Retina (tissue), 1 donor: Measurements from ENCODE around the gene LRRTM4.
"Not testable (repeated sequence)": the region's sequence is repeated elsewhere in the genome, so short reads cannot be mapped to it uniquely, and the experiment has no call there.

Experiments
- DNase-seq: peaks from one replicate; pipeline ENCODE4 v3.0.0-alpha.2; 2016

The LRRTM4 gene

DNA sequence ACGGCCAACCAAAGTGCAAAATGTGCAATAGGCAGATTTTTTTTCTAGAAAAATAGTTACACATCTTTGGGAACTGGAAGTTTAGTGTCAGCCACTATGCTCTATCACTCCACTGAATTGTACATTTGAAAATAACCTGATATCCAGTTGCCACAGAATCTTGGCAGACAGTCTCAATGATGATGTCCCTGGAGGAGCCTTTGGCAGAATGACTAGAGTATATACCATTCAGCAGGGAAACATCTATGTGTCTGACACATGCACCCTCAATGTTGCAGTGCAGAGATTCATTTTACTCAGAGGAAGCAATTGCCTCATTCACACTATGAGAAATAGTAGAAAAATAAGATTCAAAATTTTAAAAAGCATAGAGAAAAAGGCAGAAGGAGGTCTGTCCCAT lies 475.8 kb downstream of the LRRTM4 start:
- DNase-seq, result no peak

DNA sequence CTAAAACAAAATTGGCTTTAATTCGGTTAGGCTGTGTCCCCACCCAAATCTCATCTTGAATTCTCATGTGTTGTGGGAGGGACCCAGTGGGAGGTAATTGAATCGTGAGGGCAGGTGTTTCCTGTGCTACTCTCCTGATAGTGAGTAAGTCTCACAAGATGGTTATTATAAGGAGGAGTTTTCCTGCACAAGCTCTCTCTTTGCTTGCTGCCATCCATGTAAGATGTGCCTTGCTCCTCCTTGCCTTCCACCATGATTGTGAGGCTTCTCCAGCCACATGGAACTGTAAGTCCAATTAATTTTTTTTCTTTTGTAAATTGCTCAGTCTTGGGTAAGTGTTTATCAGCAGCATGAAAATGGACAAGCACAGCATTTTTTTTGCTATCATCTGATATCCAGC lies 476.7 kb downstream of the LRRTM4 start:
- not testable (repeated sequence) for DNase-seq

DNA sequence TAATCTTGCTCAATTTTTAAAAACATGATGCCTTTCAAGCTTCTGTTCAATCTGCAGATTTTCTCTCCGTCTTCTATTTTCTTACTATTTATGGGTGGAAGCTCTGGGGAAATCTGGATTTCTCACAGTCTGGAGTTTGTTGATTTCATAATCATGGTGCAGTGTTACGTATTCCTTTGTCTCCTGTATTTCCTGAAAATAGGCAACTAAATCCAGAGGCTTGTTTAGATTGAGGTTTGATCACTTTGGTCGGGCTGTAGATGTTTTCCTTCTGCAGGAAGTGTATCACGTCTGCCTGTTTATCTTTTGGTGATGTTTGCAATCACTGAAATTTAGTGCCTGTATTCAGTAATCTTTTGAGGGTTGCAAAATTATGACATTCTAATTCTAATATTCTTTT lies 487.7 kb downstream of the LRRTM4 start:
- no peak for DNase-seq

DNA sequence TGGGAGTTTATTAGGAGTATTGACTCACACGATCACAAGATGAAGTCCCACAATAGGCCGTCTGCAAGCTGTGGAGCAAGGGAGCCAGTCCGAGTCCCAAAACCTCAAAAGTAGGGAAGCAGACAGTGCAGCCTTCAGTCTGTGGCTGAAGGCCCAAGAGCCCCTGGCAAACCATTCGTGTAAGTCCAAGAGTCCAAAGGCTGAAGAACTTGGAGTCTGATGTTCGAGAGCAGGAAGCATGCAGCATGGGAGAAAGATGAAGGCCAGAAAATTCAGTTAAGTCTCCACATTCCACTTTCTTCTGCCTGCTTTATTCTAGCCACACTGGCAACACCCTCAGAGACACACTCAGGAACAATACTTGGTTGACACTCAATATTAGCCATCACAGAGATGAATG lies 492.9 kb downstream of the LRRTM4 start:
- DNase-seq, result not testable (repeated sequence)

DNA sequence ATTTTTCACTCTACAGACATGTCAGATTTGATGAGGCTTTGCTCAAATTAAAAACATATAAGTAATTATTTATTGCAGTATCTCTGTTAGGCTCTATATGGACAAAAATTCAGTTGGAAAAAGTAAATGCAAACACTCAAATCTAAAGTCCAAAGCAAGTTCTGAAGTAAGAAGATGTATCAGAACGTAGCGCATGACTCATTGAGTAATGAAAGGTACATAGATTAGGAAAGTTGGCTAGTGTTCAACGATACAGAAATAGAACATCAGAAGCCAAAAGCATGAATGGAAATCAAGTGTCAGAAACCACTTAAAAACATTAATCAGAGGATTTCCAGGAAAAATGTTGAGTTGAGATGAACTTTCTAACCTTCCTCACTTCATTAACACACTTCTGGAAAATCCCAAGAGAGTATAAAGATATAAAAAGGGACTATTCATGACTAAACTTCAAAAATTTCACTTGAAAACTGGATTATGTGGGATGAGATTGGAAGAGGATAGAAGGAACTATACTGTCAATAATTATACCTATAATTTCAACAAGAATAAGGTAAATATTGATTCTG lies 494.1 kb downstream of the LRRTM4 start:
- no peak for DNase-seq

DNA sequence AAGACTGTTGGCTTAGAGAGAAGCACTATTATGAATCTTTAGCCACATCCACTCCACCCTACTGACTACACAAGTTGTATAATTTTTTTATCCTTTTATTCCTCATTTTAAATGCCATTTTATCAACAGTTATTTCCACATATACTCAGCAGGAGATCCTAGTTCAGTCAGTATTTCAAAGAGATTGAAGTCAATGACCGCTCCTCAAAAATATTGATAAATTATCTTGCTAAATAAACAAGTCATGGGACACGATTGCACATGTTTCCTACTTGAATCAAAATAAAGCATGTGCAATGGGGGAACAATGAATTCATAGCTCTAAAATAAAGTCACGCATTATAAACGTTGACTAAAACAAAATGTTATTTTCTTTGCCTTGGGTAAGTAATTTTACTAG lies 496.5 kb downstream of the LRRTM4 start:
- no peak for DNase-seq

DNA sequence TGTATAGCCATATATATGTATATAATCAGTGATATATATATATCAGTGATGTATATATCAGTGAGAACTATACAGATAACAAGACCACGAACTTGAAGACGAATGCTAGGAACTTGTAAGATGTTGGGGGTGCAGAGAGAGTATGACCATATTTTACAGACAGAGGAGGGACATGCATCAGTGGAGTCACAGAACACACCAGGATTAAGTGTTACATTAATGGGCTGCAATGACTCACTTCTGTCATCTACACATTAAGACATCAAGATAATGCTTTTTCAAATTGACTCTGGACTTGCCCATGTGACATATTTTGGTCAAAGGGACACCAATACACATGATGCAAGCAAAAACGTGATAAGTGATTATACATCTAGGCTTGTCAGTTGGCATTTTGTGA lies 501.0 kb downstream of the LRRTM4 start:
- DNase-seq, result no peak

DNA sequence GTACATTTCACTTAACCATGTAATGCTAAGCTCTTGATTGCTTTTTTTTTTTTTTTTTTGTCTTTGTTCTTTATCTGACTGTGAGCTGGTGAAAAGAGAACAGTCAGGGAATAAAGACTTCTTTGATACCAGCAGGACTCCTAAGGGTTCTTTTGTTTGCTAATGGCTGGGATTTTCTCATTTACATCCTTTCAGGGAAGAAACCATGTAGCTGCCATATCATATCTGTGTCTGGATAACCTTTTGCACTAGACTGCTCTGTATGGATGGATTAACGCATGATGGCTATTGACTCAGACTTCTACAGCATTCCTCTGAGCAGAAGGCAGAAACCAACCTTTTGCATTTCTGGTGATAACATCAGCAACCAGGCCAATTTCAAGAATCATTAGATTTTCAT lies 504.0 kb downstream of the LRRTM4 start:
- peak; percentile 73 for DNase-seq

DNA sequence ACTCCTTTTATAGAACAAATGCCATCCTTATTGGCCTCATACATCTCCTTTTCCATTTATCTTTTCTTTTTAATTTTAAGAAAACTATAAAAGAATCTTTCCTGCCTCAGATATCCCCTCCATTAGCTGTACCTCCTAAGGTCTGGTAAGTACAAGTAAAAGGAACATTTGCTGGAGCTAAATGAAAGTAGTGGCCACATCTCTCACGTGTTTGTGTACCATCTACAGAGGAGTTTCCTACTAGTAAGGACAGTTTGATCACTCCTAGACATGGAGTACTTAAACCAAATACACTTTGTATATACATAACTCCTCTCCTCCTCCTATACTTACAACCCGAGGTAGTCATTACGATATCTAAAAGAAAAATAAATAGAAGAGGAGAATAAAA lies 504.8 kb downstream of the LRRTM4 start:
- no peak for DNase-seq

DNA sequence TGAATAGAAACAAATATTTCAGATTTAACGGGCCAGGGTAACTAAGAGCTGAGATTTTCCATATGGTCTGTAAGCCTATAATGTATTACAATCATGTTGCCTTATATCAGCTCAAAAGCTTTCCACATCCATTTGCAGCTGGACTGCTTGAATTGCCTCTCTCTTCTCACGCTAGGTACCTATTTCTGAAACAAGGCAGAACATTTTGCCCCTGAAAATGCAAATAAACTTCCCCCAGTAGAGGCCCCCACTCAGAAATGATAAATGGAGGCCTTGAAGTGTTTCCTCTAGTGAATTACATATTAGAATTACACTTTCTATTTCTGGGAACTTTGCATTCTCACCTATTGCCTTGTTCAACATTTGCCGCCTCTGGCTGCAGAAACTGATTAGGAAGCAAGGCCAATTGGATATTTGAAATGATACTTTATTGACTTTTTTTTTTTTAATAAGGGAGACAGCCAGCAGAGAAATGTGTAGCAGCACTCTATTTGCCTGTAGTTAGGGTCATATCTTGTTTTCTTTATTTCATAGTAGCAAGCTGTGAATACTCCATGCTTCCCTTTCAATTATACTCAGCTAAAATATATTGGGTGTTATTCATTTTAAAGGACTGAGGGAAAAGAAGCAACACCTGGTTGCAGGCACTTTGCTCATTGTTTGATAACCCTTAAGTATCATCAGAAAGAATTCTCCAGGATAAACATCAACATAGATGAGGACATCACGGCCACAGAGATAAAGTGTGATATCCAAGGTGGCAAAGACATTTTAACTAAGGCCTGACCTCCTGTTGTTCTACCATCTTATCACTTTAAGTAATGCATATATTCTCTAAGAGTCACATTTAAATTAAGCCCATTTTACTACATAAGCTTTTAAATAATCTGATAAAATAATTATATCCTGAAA lies 505.5 kb downstream of the LRRTM4 start:
- no peak for DNase-seq

DNA sequence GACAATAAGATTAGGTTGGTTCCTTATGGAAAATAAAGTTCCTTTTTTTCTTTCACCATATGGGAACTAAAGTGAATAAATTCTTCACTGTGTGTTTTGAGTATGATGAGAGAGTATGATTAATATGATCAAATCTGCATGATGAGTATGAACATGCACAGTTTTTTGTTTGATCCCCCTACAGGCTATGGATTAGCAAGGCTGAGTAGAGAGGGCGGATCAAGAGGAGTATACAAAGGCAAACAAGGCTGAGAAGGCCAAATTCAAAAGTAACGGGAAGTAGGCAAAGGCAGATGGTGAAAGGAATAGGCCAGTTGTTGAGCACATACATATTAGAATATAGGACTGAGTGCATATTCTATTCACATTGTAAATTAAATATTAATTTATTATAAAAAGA lies 508.2 kb downstream of the LRRTM4 start:
- DNase-seq, result no peak

DNA sequence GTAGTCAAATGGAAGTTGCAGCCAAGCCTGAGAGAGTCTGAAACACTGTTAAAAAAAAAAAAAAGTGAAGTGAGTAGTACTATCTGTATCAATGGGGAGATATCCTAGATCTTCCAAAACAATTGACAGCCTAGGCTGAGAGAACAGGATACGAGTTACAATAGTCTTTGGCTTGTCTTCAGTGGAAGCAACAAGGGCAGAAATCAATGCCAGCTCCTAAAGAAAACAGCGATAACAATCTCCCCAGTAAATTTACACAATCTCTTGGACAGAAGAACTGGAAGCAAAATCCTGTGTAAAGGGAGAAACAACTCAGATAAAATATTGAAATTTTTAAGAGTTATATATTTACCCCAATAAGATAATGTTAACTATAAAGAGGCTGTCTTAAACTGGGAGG lies 508.7 kb downstream of the LRRTM4 start:
- DNase-seq, result no peak

DNA sequence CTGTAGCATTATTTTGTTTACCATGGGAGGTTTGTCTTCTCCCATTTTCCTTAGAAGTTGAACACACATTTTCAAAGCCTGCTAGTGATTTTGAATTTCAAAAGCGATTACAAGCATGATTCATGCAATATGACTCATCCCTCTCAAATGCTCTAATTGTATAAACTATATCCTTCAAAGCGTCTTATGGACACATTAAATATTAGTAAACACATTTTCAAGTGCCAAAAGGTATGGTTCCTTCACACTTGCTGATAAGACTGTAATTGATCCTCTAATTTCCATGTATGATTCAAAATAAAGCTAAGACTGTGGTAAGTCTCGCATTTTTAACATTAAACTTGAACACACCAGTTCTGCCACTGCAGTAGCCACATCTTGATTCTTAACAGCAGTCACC lies 512.9 kb downstream of the LRRTM4 start:
- no peak for DNase-seq

DNA sequence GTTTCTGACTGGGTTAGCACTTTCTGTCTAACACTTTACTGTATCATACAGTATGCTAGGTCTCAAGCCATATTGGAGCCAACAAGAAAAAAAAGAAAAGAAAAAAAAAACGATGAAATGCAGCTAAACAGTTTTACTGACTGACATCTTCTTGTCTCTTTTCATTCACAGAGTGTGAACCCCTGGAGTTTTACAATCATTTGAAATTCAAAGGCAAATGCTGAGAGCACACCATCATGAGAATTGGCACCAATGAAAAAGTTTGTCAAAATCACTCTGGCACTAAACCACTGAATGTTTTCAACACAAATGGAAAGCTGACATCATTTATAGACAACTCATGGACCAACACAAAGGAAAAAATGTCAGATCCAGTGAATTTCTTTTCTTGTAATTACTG lies 513.3 kb downstream of the LRRTM4 start:
- no peak for DNase-seq

DNA sequence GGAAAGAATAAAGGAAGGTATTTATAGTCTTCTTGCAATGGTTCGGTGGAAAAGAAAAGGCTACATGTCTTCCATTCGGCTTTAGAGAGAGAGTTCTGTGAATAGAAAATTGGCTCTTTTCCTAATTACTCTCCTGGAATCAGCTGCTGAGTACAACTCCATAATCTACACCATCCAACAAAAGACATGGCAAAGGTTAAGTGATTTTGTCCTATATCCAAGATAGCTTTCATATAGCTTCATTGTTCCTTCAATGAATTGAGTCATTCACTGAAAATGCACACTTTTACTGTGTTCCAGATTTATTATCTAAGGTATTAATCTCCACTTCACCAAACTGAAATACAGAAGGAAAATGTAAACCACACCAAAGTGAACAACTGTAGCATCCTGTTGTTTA lies 514.5 kb downstream of the LRRTM4 start:
- DNase-seq, result no peak

DNA sequence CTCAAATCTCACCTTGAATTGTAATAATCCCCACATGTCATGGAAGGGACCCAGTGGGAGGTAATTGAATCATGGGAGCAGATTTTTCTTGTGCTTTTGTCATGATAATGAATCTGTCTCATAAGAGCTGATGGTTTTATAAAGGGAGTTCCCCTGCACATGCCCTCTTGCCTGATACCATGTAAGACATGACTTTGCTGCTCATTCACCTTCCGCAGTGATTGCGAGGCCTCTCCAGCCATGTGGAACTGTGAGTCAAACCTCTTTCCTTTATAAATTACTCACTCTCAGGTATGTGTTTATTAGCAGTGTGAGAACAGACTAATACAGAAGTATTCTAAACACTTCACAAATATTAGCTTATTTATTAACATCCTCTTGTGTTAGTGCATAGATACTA lies 516.7 kb downstream of the LRRTM4 start:
- DNase-seq, result no peak

DNA sequence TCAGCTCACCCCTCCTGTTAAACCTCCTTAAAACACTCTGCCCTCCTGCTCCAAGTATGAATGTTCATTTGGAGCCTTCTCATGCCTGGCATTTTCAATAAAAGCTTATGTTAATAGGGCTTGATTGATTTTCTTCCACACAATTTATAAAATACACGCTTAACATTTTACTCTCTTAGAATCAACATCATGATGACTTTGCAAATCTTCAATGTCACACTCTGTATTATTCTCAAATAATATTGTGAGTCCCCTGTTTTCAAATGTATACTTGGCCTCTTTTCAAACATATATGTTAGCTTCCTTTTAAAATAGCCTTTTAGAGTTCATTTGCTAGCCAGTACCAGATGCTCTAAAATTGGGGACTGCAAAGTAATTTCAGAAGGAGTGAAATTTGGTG lies 520.3 kb downstream of the LRRTM4 start:
- no peak for DNase-seq

DNA sequence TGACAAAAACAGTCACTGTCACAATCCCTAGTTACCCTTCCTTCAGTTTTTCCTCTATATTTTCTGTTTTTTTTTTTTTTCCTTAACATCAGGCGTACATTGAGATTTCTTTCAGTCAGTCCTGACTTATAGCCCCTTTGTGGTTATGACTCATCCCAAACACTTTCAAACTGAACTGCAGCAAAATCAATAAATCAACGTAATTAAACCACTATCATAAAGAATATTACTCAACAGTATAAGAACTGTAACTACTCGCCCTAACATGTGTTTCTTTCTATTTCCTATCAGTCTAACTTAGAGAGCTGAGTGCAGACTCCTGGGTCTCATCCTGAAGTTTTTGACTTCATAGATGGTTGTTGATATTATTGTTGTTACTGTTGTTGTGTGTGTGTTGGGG lies 523.5 kb downstream of the LRRTM4 start:
- no peak for DNase-seq

DNA sequence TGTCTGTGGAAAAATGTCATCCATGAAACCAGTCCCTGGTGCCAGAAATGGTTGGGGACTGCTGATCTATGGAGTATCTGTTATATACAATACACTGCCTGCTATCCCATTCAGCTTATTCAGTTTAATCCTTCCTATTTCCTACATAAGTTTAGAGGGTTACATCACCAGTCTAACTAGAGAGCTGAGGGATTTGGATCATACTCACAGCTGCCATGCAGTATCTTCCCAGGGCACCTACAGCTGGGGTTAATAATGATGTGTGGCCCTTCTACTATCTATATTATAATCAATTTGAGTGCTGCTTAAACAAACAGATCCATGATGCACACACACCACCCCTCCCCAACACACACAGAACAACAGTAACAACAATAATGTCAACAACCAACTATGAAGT lies 524.0 kb downstream of the LRRTM4 start:
- DNase-seq, result no peak

DNA sequence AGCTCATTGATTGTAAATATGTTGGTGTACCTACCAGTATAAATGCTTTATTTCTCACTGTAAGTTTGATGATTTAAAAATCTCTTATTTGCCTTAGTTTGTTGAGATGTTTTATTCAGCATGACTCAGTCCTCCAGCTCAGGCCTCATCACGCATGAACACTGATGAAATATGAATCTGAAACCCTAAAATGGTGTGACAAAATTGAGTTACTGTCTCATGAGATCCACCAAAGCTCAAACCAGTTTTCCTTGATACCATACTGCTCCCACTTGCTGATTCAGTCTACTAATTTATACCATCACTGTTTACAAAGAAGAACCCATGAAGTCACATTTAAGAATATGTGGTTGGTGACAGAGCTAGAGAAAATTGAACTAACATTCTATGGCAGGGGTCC lies 524.9 kb downstream of the LRRTM4 start:
- no peak for DNase-seq

DNA sequence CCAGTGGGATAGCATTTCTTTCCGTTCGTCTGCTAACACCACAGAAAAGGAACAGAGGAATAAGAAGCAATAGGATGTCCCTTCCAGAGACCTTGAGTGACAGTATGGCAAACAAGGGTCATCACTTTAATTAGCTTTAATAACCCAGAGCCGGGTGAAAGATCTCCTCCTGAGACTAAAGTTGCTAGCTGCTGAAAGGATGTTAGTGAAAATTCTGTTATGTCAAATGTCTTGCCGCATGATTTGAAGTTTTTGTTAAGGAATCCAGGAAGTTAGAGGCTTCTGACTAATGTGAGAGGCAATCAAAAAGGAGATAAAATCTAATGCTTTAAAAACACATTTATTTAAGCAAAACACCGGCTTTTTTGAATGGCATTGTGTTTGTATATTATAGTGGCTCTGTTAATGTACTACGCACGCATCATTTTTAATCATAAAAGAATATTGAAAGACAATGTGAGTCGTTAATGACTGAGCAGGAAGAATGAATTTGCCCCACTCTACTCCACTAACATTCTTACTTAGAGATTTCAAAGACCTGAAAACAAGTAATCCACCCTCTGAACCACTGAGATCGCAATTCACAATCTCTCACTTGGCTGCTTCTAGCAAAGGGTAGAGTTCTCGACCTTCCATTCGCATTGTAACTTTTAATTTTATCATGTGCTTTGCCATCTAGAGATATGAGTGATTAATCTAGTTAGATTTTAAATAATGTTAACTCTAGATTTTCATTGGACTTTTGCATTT lies 536.6 kb downstream of the LRRTM4 start:
- peak; percentile 68 for DNase-seq

DNA sequence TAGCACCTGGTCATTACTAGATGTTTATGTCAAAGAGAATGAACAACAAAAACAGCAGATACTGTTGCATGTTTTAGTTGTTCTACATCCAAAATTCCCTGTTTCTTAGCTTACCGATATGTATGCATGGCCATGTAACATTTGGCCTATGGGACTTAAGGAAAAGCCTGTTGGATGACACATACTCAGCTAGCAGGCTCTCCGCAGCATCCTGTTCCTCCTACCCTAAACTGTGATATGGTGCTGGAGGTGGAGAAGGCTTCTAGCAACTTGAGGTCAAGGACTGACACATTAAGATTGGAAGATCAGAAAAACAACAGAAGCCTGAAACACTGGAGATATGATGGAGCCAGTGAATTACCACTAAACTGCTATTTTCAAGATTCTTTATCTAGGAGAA lies 537.8 kb downstream of the LRRTM4 start:
- no peak for DNase-seq

DNA sequence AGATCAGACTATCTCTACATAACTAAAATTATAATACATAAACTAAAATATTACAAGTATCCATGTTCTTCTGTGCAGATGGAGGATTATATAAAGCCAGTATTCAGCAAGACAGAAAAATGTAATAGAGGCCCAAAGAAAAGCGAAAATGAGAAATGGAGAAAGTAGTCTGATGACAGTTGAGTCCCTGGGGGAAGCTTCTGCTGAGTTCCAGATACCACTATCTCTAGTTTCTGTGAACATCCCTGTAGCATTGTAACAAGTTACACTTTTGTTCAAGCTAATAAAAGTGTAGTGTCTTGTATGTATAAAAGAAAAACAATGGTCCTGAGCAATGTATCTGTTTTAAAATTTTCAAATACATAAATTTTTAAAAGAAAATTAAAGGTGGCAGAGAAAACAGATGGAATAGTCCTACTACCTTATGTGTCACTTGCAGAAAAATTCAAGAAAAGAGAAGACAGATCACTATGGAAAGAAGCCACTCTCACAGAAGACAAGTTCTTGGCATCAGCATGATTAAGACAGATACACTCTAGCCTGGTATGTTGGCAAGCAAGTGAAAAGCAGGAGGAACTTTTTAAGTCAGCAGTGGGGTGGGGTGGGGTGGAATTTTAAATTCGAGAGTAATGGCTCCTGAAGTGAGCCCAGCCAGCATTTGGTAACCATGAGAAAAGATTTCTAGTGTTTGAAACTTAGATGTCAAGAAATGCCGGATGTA lies 541.9 kb downstream of the LRRTM4 start:
- DNase-seq, result no peak
